ENCODE measurements around the gene MCRIP1. TPM values are rescaled to one million over a fixed set of nuclear protein-coding genes. Genes with fewer than 3 reads are reported as not detected.

The MCRIP1 gene
- total and polyA plus RNA-seq, 4 donors = 16.6 to 42.0 (median 26.2) TPM

GRCh38 chr17:81808778-81809555, 24.1 kb downstream of the MCRIP1 start:
- no peak for DNase-seq (ENCODE audit: low spot score)
- H3K4me1 ChIP-seq (ENCODE audit: control insufficient read depth in 4 of 4, insufficient read depth in 4 of 4, low read length in 3 of 4) = peaks cover 3 to 15% (median 13%) of the 10 kb centered on the region in 4 donors
- 87% methylated on average over 20 of the region's 20 CpGs for WGBS
- TF ChIP-seq NR2F2 (IDR thresholded peaks at IDR 0.05) (no peak), FOXA2 (IDR thresholded peaks at IDR 0.05) (no peak), HNF4A (conservative IDR thresholded peaks at IDR 0.05) (no peak), SP1 (IDR thresholded peaks at IDR 0.05) (no peak), YY1 (IDR thresholded peaks at IDR 0.05) (no peak), GABPA (IDR thresholded peaks at IDR 0.05 in 1 of 2, conservative IDR thresholded peaks at IDR 0.05 in 1 of 2) (no peak), FOXA1 (IDR thresholded peaks at IDR 0.05) (no peak), EGR1 (IDR thresholded peaks at IDR 0.05; ENCODE audit: low read depth in 2 of 2) (no peak), JUND (IDR thresholded peaks at IDR 0.05) (no peak), RAD21 (IDR thresholded peaks at IDR 0.05) (no peak), CTCF (IDR thresholded peaks at IDR 0.05; ENCODE audit: low read depth, low read length, missing input control) (no peak), HNF4G (IDR thresholded peaks at IDR 0.05) (no peak), ZBTB33 (IDR thresholded peaks at IDR 0.05) (no peak)
- no peaks in the 10 kb centered on the region for H3K27me3 ChIP-seq (ENCODE audit: control insufficient read depth in 4 of 4, insufficient read depth in 4 of 4, low read length in 3 of 4)
- no peak overlapping the region for H3K27ac ChIP-seq (ENCODE audit: low read depth in 1 of 2, low read length in 2 of 2)
- no peaks in the 10 kb centered on the region for H3K9me3 ChIP-seq (ENCODE audit: control insufficient read depth in 4 of 4, low read length in 3 of 4)
- no peak overlapping the region for H3K9ac ChIP-seq (ENCODE audit: low read depth in 1 of 2, low read length in 2 of 2)
- H3K4me3 ChIP-seq (ENCODE audit: low read depth in 1 of 3, low read length in 3 of 3) = no peak overlapping the region
- peaks cover 4 to 20% (median 6%) of the 10 kb centered on the region in 4 donors for H3K36me3 ChIP-seq (ENCODE audit: control insufficient read depth in 4 of 4, insufficient read depth in 3 of 4, low read depth in 1 of 4, low read length in 3 of 4)

- H3K27ac ChIP-seq (ENCODE audit: low read depth in 1 of 2, low read length in 2 of 2) = no peak overlapping the region
- no peak overlapping the region for H3K4me3 ChIP-seq (ENCODE audit: low read depth in 1 of 3, low read length in 3 of 3)
- H3K4me1 ChIP-seq (ENCODE audit: control insufficient read depth in 4 of 4, insufficient read depth in 4 of 4, low read length in 3 of 4) = peaks cover 6 to 23% (median 18%) of the 10 kb centered on the region in 4 donors
- H3K27me3 ChIP-seq (ENCODE audit: control insufficient read depth in 4 of 4, insufficient read depth in 4 of 4, low read length in 3 of 4) = peaks cover 0 to 2% (median 0%) of the 10 kb centered on the region in 4 donors
- 82% methylated on average over 13 of the region's 13 CpGs for WGBS
- H3K36me3 ChIP-seq (ENCODE audit: control insufficient read depth in 4 of 4, insufficient read depth in 3 of 4, low read depth in 1 of 4, low read length in 3 of 4) = peaks cover 4 to 17% (median 6%) of the 10 kb centered on the region in 4 donors
- no peak for TF ChIP-seq HNF4A (conservative IDR thresholded peaks at IDR 0.05)
- no peak for TF ChIP-seq GABPA (IDR thresholded peaks at IDR 0.05 in 1 of 2, conservative IDR thresholded peaks at IDR 0.05 in 1 of 2)
- TF ChIP-seq RXRA (IDR thresholded peaks at IDR 0.05) = no peak
- TF ChIP-seq REST (IDR thresholded peaks at IDR 0.05) = no peak
- no peak for TF ChIP-seq ZBTB33 (IDR thresholded peaks at IDR 0.05)
- TF ChIP-seq EGR1 (IDR thresholded peaks at IDR 0.05; ENCODE audit: low read depth in 2 of 2) = no peak
- no peak for TF ChIP-seq MAX (IDR thresholded peaks at IDR 0.05)
- TF ChIP-seq TAF1 (conservative IDR thresholded peaks at IDR 0.05) = no peak
- no peak for TF ChIP-seq ATF3 (IDR thresholded peaks at IDR 0.05)
- TF ChIP-seq FOXA2 (IDR thresholded peaks at IDR 0.05) = no peak
- no peak for TF ChIP-seq JUND (IDR thresholded peaks at IDR 0.05)
- TF ChIP-seq FOXA1 (IDR thresholded peaks at IDR 0.05) = no peak
- TF ChIP-seq NR2F2 (IDR thresholded peaks at IDR 0.05) = no peak
- no peak for TF ChIP-seq SP1 (IDR thresholded peaks at IDR 0.05)
- no peak for TF ChIP-seq HNF4G (IDR thresholded peaks at IDR 0.05)
- no peaks in the 10 kb centered on the region for H3K9me3 ChIP-seq (ENCODE audit: control insufficient read depth in 4 of 4, low read length in 3 of 4)
- no peak for DNase-seq (ENCODE audit: low spot score)
- H3K9ac ChIP-seq (ENCODE audit: low read depth in 1 of 2, low read length in 2 of 2) = no peak overlapping the region
Measured at GRCh38 chr17:81807839-81808238, 25.3 kb downstream of the MCRIP1 start.

Measured in liver (tissue), 9 donors.